ENCODE data around the gene SNX32.
"Not testable (repeated sequence)": the region's sequence is repeated elsewhere in the genome, so short reads cannot be mapped to it uniquely, and the experiment has no call there.

SNX32 gene

GRCh38 chr11:65829459-65829858, 4.3 kb upstream of the SNX32 start:
- DNase-seq, result no peak

GRCh38 chr11:65832231-65832630, 1.5 kb upstream of the SNX32 start:
- DNase-seq, result not testable (repeated sequence)

GRCh38 chr11:65834202-65834601, 439 bp downstream of the SNX32 start:
- DNase-seq, result no peak

- no peak for DNase-seq
Observed at GRCh38 chr11:65842144-65842543, 8.4 kb downstream of the SNX32 start.

DNA sequence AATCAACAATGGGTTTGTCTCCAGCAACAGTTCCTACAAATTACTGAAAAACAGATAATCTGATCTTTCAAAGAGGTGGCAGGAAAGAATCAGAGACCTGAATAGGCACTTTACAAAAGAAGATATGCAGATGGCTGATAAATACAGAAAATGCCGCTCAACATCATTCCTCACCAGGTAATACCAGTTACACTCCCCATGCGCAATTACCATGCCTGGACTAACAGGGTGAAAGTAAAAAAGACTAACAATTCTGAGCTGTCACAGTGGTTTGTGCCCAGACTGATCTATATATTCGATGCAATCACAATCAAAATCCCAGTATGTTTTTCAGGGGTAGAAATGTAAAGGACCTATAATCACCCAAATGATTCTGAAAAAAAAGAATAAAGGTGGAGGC, 10.0 kb downstream of the SNX32 start:
- DNase-seq, result no peak

DNA sequence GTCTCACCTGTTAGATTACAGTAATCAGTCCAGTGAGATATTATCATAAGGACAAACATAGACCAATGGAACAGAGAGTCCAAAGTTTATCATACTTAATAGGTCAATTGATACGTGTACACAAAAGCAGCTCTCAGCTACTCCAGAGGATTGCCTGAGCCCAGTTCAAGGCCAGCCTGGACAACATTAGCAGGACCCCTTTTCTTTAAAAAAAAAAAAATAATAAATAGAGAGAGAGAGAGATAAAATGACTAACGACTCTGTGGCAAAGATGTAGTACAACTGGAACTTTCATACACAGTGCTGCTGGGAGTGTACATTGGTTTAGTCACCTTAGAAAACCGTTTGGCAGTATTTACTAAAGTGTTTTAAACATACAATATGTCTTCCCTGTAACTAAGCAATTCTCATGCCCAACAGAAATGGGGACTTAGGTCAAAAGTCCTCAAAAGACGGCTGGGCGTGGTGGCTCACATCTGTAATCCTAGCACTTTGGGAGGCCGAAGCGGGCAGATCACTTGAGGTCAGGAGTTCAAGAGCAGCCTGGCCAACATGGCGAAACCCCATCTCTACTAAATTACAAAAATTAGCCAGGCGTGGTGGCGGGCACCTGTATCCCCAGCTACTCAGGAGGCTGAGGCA, 10.6 kb downstream of the SNX32 start:
- DNase-seq, result no peak

- DNase-seq, result no peak
Observed at GRCh38 chr11:65847746-65848145, 14.0 kb downstream of the SNX32 start.

DNA sequence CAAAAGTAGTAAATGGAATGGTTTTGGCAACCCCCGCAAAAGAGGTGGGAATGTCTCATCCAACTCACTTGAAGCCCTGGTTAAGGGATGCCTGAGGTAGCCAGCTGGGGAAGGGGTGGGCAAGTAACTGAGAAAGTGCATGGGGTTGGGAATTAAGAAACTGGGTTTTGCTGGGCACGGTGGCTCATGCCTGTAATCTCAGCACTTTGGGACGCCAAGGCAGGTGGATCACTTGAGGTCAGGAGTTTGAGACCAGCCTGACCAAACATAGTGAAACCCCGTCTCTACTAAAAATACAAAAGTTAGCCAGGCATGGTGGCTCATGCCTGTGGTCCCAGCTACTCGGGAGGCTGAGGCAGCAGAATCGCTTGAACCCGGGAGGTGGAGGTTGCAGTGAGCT, 14.9 kb downstream of the SNX32 start:
- DNase-seq, result not testable (repeated sequence)

- no peak for DNase-seq
Observed at GRCh38 chr11:65849366-65849765, 15.6 kb downstream of the SNX32 start.

- DNase-seq, result no peak
Observed at GRCh38 chr11:65849771-65850216, 16.0 kb downstream of the SNX32 start.

- DNase-seq, result no peak
Observed at GRCh38 chr11:65850217-65851082, 16.7 kb downstream of the SNX32 start.

DNA sequence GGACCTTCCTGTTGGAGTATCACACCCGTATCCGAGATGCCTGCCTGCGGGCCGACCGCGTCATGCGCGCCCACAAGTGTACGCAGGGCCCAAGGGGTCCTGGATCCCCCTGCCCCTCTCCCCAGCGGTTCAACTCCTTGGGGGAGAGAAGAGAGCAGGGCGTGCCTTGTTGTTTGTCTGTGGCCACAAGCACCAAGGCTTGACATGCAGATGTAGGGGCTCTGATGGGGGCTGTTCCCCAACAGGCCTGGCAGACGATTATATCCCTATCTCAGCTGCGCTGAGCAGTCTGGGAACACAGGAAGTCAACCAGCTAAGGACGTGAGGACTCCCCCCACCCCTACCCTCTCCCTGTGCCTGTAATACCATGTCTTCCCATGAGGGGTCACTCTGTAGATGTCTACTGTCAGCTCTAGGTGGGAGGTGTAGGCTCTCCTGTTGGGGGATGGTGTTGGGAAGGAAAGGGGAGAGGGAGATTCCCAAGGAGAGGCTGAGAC, 17.4 kb downstream of the SNX32 start:
- DNase-seq, result no peak

DNA sequence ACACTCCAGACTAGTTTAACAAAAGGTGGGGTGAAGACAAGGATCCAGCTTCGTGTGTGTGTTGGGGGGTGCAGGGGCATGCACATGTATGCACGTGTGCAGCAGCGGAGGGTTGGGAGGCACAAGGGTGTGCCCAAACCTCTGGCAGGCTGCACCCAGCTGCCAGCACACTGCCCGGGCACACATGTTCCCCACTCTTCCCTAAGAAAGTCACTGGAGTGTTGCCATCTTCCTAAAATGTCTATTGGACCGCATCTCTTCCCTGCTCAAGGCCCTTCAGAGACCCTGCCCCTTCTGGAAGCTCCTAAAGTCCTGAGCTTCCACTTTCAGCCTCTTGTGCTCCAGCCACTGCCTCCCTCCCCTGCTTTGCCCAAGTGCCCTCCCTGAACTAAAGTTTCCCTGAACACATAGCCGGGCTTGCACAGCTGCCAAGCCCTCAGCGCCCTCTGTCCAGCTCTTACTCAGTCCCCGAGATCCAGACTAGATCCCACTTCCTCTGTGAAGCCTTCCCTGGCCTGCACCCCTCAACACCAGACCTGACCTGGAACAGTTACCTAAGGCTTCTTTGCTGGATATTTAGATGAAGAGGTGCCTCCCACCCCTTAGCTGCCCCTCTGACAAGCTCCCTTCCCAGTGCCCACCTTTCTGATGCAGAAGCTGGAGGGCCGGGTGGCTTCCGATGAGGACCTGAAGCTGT, 18.2 kb downstream of the SNX32 start:
- no peak for DNase-seq

GRCh38 chr11:65852508-65853245, 18.9 kb downstream of the SNX32 start:
- no peak for DNase-seq

GRCh38 chr11:65853246-65853979, 19.6 kb downstream of the SNX32 start:
- no peak for DNase-seq

DNA sequence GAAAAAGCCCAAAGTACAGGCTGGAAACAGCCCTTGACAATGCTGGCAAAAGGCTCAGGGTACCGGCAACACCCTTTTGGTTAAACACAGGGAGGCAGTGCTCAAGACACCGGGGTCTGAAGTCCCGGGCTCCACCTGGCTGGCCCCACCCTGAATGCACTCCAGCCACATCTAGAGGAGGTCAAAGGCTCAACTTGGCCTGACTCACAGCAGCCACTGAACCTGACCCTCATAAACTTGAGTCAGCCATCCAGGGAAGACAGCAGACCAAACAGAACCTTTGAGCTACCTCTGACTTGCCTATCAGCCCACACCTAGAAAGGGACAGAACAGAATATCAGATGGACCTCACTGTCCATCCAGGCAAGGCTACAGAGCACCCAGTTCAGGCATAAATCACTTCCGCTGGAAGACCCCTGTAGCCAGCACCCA, 20.4 kb downstream of the SNX32 start:
- no peak for DNase-seq

DNA sequence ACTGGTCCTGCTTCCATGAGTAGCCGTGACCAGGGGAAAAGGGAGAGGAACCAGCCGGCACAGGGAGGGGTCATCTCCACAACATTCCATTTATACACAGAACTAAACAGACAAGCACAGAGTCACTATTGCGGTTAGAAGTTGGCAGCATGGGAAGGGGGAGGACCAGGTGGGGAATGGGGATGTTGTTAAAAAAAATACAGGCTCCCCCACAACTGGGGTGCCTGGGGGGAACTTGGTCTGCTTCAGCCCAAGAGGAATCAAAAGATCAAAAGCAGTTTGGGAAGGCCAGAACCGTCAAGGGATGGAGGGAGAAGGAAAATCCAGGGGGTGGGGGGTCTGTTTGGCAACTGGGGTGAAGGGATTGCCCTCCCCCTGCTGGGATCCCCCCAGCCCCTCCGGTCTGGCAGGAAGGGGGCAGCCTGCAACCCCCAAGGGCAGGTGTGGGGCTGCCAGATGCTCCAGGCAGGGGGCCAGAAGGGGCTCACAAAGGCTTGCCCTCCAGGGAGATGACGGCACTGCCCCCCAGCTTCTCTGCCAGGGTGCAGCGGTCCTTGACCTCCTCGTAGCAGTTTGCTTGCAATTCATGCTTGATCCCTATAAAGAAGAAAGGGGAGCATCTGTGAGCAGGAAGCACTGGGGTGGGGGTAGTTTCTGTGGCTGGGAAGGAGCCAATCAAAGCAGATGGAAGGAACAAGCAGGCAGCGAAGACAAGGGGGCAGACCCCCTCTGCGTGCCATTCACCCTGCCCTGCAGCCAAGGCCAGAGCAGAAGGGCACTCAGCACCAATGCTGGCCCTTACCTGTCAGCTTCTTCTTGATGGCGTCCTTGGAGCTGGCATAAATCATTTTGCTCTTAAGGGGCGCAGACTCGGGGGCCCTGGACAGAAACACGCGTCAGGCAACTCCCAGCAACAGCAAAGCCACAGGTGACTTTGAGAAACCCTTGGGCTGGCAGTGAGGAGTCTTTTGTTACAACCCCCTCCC, 21.4 kb downstream of the SNX32 start:
- no peak for DNase-seq

GRCh38 chr11:65855927-65856363, 22.2 kb downstream of the SNX32 start:
- DNase-seq, result no peak

DNA sequence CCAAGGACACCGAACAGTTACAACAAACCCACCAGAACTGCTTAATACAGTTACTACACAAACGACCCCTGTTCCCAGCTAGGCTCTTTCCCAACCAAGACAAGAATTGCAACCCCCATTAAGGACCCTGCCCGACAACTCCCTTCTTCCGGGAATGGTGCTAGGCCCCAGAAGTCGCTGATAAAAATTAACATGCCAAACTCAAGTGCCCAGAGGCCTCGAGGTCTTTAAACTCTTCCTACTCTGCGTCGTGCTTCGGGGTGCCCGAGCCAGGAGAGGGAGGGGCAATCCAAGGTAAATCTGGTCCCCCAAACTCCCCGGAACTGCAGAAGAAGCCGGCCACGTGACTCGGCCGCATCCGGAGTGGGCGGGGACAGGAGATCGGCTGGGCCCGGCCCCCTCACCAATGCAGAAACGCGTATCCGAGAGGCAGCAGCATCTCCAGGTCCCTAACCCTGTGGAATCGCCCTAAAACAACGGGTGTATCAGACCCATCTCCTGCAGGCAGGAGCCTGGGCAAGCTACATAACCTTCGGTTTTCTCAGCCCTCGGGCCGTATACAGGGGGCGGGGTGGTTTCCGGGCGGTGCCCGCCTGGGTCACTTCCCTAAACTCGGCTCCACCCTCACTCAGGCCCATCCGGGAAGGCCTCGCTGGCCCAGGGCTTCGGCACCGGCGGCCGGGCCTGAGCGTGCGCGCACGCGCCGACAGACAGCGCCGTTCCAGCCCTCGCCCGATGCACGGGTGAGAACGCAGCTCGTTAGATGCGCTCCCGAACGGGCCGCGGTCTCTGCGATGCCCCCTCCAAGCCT, 23.1 kb downstream of the SNX32 start:
- DNase-seq, result no peak

DNA sequence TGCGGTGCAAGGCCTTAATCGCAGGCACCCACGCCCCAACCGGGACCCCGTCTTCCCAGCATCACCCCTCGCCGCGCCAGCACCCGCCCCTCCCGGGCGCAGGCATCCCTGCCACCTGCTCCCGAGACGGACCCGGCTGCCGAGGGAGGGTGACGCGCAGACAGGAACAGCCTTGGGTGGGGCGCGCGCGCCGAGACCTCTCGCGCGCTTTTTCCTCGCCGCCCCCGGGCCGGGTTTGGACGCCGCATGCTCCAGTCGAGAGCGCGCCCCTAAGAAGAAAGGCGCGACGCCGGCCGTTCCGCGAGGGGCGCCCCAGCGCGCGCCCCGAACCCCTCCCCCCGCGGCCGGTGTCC, 23.7 kb downstream of the SNX32 start:
- no peak for DNase-seq

All from SHP77 treated with DMSO at 0.1 percent for 48 hours (cell line).